Stomach (tissue), 4 donors: ENCODE data around the gene CTDSPL.

ENCODE experiments used
- EP300 ChIP-seq: sonication (generic); formaldehyde crosslinking; IDR thresholded peaks from one replicate; pipeline ENCODE4 v1.6.1; 2017; ENCODE audit warnings: antibody characterized with exemption
- POLR2A ChIP-seq, 4 donors: fragments of 450-650 bp; IDR thresholded peaks; one replicate each; pipeline ENCODE4 v1.6.1; 2016; ENCODE audit warnings: antibody characterized with exemption in 4 of 4, control low read depth in 2 of 4, mild to moderate bottlenecking in 1 of 4, moderate library complexity in 1 of 4
- POLR2AphosphoS5 ChIP-seq, 3 donors: sonication (generic); formaldehyde crosslinking; IDR thresholded peaks; one replicate each; pipeline ENCODE4 v1.6.1; 2016; ENCODE audit warnings: antibody characterized with exemption in 3 of 3
- TF ChIP-seq, protein P1 (sequence below), 7 experiments: fragments of 450-650 bp in 4 of 7; fragments of 200-600 bp in 3 of 7; sonication (generic) in 3 of 7; IDR thresholded peaks; one replicate each; pipeline ENCODE4 v1.5.1; 2016 to 2019; ENCODE audit warnings: antibody characterized with exemption in 7 of 7, control low read depth in 2 of 7, mild to moderate bottlenecking in 1 of 7

- TF ChIP-seq, protein P1, sequence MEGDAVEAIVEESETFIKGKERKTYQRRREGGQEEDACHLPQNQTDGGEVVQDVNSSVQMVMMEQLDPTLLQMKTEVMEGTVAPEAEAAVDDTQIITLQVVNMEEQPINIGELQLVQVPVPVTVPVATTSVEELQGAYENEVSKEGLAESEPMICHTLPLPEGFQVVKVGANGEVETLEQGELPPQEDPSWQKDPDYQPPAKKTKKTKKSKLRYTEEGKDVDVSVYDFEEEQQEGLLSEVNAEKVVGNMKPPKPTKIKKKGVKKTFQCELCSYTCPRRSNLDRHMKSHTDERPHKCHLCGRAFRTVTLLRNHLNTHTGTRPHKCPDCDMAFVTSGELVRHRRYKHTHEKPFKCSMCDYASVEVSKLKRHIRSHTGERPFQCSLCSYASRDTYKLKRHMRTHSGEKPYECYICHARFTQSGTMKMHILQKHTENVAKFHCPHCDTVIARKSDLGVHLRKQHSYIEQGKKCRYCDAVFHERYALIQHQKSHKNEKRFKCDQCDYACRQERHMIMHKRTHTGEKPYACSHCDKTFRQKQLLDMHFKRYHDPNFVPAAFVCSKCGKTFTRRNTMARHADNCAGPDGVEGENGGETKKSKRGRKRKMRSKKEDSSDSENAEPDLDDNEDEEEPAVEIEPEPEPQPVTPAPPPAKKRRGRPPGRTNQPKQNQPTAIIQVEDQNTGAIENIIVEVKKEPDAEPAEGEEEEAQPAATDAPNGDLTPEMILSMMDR (IDR thresholded peaks at IDR 0.05) = no peak
- TF ChIP-seq POLR2A (IDR thresholded peaks at IDR 0.05) = no peak
- TF ChIP-seq POLR2AphosphoS5 (IDR thresholded peaks at IDR 0.05) = no peak
- no peak for TF ChIP-seq EP300
Observed at GRCh38 chr3:37862903-37863815, 1.5 kb downstream of the CTDSPL start.
